Effector CD8-positive, alpha-beta T cell (primary cell): ENCODE results near the gene TUBB2A.
"Not testable (repeated sequence)": the region's sequence is repeated elsewhere in the genome, so short reads cannot be mapped to it uniquely, and the experiment has no call there.

Experiments
- DNase-seq: peaks from one replicate; lab custom pipeline; 2025; lab: John Stamatoyannopoulos, UW

TUBB2A gene

DNA sequence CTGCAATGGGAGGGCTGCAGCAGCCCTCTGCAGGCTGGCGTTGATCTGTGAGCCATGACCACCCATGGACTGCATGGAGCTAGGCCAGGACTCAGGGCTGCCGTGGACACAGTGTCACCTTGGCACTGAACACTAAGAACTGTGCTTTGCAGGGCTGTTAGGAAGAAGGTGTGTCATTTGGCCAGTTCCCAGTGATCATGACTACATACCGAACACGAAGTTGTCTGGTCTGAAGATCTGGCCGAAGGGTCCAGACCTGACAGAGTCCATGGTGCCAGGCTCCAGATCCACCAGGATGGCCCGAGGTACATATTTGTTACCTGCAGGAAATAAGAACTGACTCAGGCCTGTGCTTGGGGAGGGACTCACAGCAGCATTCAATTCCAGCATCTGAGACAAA lies 1.9 kb downstream of the TUBB2A start:
- not testable (repeated sequence) for DNase-seq

DNA sequence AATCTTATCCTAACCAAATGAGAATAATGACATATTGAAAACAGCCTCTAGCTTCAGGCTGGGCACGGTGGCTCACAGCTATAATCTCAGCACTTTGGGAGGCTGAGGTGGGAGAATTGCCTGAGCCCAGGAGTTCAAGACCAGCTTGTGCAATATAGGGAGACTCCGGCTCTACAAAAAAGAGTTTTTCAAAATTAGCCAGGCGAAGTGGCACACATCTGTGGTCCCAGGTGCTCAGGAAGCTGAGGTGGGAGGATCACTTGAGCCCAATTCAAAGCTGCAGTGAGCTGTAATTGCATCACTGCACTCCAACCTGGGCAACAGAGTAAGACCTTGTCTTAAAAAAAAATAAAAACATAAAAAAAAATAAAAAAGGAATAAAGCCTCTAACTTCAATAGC lies 4.7 kb downstream of the TUBB2A start:
- DNase-seq, result no peak

DNA sequence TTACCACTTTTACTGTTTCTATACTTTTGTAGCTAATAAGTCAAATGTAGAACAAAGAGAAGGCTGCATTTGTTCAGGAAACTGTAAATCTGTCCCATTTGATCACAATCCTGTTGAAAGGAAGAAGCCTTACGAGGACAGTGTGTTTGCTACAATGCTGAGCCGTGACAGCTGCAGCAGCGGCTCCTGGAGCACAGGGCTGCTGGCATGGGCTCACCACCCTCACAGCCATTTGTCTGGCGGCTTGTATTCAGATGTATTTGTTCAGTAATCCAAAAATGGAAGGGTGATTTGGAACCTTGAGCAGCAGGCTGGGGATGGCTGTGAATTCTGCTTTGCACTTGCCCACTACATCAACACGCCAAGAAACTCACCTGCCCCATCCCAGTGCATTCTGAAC lies 5.7 kb downstream of the TUBB2A start:
- DNase-seq, result no peak

DNA sequence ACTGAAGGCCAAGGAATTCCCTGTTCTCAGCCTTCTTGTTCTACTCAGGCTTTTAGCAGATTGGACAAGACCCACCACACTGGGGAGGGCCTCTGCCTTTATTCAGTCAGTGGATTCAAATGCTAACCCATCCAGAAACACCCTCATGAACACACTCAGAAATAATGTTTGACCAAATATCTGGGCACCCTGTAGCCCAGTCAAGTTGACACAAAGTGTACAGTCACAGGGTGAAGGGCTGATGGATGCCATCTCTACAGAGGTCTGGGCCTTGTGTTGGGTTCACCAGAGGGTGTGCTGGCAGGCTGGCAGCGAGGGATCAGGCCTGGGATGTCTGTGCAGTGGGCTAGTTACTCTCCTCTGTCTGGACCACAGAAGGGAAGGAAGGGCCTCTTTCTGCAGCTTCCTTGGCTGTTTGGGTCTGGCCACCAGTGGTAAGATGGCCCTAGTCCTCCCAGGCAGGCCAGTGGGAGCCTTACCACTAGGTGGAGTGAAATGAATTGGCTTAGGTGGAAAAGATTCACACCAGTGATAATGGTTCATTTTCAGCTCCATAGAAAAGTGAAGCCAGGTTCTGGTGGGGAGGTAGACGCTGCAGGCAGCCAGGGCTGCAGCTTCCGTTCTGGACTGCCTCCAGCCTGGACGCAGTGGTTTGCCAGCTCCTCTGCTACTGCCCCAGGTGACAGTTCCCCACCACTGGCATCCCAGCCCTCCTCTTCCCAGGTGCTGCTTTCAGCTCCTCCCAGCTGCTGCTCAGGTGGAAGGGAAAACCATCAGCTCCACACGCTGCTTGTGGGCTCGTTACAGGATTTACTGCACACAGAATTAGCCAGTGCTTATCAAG lies 9.2 kb downstream of the TUBB2A start:
- no peak for DNase-seq

DNA sequence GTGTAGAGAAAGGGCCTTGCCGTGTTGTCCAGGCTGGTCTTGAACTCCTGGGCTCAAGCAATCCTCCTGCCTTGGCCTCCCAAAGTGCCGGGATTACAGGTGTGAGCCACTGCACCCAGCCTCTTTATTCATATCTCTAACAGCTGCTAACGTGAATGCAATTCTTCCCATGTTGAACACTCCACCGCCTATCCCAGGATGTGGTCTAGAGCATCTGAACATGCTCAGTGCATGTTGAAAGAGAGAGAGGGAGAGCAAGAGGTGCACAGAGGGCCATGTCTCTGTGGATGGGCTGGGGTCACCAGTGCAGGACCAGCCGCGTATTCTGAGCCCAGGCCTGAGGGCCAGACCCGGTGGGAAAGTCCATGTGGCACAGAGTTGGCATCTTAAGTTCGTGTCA lies 12.8 kb downstream of the TUBB2A start:
- DNase-seq, result no peak

DNA sequence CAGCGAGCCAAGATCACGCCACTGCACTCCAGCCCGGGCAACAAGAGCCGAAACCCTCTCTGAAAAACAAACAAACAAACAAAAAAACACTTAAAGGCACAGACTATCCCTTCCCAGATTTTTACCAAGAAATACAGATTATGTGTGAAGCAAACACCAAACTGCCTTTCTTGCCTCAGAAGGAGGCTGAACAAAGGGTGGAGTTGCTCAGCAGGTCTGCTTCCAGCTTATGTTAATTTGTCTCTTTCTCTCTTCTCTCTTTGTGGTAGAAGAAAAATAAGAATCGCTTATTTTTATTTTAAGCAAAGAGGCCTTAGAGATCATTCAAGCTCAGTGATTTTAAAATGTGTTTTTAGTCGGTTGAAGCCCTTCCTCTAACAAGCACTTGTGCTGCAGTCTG lies 14.2 kb downstream of the TUBB2A start:
- no peak for DNase-seq

DNA sequence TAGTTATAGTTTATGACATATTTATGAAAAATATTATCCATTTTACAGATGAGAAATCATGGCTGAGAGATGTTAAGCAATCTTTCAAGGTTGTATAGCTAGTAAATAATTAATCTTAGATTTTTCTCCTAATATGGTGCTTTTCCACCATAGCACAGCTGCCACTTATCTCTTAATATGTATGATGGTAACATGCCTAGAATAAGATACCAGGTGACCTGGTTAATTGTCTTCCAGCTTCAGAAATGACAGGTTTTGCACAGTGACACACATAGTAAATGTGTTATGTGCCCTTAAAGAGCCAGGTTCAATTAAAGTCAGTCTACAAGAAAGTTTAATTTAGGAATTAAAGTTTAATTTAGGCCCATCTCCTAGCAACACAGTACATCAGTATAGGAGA lies 14.8 kb downstream of the TUBB2A start:
- no peak for DNase-seq

DNA sequence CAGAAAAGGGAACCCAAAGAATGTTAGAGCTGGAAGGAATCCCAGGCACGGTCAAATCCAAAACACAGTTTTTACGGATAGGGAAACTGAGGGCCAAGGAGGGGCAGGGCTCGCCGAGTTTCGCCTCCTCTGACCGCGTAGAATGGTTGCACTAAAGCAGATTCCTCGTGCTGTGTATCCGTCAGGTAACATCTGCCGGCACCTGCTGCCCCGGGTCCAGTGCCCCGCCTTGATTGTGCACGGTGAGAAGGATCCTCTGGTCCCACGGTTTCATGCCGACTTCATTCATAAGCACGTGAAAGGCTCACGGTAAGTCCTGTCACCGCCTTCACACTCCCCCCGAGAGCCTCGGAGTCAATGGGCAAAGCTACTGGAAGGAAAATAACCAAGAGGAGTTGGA lies 17.1 kb downstream of the TUBB2A start:
- DNase-seq, result no peak

DNA sequence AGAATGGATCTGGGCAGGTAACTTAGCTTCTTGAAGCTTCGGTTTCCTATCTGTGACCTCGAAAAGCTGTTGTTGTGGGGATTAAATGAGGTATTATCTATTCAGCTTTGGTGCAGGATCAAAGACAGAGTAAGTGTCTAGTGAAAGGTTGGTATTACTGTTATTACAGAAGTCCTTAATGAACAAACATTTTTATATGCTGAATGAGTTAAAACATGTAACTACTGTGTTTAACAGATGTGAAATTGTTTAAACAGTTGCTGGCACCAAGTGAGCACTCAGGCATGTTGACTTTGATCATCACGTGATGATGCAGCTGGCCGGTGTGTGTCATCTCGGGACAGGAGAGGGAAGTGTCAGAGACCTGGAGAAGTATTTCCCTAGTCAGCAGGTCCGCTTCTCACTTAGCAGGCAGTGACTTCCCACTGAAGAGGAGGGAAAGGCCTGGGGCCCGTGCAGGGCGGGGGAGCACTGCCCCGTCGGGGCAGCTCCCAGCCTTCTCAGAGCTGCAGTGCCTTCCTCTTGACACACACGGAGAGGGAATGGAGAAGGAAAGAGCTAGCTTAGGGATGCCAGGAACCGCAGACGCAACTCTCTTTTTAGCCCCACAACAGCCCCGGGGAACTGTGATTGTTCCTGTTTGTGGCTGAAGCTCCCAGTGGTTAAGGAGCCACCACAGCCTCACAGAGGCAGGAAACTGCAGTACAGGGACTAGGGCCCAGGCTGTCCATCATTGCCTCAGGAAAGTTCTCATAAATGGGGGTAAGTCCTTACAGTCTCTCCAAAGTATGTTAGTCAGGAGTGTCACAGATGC lies 18.0 kb downstream of the TUBB2A start:
- no peak for DNase-seq

DNA sequence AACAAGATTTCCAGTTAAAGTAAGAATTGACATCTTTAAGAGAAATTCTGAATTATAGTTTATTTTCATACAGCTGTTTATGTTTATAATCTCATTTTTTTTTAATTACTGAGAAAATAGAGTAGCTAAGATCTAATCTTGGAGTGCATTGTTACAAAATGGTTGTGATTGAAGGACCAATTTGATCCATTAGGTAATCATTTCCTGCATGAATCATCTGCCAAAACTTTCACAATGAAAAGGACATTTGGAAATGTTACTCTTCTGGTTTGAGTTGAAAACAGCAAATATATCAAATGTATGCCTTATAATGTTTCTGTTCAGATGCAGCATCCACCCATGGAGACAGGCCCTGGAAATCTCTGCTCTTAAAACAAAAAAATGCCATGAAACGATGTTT lies 19.0 kb downstream of the TUBB2A start:
- DNase-seq, result no peak

DNA sequence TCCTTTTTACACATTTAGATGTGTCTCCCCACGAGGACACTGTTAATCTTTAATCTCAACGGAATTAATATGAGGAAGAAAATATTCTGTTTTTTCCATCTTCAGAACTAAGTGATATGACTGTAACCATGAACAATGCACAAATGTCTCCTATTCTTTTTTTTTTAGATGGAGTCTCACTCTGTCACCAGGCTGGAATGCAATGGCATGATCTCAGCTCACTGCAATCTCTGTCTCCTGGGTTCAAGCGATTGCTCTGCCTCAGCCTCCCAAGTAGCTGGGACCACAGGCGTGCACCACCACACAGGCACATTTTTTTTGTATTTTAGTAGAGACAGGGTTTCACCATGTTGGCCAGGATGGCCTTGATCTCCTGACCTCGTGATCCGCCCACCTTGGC lies 19.5 kb downstream of the TUBB2A start:
- not testable (repeated sequence) for DNase-seq

DNA sequence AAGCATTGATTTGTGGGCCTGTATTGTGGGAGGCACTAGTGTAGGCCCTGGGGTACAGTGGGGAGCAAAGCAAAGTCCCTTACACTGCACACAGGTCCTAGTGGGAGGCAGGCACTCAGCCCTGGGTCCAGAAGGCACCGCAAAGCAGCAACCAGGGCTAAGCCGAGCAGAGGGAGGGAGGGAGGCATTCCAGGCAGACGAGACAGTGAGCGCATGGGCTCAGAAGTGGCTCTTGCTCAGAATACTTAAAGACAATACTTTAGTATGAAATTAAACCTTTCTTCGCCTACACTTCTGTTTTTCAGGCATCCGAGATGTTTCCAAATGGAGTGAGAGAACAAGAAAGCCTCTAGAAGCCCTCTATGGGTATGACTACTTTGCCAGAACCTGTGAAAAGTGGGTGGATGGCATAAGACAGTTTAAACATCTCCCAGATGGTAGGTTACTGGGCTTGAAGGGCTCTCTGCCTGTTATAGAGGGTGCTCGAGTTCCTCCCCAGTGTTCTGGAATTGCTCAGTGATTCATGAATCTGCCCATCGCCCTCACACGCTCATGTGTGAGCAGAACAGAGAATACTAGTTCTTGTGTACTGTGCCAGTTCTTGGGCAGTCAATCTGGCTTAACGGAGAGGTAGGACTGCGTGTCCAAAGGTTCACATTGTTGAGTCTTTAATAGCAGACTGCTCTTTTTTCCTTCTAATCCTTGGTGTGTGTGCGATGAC lies 20.1 kb downstream of the TUBB2A start:
- no peak for DNase-seq

DNA sequence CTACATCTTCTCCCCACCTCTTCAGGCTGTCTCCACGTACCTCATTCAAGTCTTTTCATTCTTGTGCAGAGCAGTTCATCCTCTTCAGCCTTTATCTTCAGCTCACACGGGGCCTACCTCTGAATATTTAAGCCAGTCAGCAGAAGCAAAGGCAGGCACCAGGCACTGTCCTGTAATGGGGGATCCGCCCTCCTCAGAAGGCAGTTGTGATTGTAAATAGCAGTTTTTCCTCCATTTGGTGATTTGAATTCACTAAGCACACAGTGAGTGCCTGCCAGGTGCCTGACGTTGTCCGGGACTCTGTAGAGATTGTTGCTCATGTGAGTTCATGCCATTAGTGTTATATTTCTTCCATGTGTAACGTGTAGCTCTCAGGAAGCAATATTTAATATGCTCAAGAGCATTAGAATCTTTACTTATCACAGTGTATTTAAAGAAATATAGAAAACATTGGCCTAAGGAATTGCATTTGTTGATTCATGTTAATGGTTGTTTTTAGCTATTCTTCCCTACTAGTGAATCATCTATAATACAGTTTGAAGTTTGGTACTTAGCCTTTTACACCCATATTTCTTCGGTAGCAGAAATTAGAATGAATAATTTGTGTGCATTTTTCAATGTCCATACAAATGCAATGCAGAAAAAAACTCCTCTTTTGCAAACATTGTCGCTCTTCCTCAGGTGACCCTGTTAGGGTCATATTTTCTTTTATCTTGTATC lies 20.9 kb downstream of the TUBB2A start:
- DNase-seq, result no peak

DNA sequence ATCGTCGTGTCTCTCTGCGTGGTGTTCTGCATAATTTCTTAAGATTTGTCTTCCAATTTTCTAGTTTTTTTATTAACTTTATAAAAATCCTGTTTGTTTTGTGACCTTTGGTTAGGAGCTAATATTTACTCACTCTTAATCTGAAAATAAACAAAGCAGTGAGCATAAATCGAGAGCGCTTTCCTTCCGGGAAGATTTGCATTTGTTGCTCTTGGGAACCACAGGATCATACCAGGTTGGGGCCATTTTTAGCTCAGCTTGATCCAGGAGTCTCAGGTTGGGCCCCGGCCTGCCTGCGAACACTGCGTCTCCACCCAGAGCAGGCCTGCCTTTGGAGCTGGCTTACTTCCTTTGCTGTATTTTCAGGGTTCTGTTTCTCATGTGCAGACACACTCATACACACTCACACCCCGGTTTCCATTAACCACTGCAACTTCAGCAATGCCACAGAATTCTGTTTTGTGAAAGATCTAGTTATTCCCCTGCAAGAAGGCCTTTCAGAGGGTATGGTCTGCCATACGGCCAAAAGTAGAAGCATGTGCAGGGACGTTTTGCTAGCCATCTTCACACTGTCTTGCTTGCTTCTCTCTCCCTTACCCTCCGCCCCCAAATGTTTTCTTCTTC lies 21.6 kb downstream of the TUBB2A start:
- DNase-seq, result no peak

DNA sequence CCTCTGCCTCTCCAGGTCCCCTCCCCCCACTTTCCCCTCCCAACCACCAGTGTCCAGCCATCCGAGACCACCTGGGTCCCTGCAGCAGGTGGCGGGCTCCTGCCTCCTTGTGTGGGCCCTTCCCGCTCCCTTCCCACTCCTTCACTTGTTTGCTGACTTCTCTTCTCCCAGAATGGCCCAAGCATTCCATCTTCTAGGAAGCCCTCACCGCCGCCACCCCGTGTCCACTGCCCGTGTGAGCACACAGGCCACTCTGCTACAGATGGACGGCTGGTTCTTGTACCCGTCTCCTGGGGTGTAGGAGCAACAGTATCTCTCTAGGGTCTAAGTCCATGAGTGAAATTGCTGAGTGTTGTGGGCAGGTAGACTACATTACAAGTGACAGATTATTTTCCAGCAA lies 23.8 kb downstream of the TUBB2A start:
- no peak for DNase-seq

DNA sequence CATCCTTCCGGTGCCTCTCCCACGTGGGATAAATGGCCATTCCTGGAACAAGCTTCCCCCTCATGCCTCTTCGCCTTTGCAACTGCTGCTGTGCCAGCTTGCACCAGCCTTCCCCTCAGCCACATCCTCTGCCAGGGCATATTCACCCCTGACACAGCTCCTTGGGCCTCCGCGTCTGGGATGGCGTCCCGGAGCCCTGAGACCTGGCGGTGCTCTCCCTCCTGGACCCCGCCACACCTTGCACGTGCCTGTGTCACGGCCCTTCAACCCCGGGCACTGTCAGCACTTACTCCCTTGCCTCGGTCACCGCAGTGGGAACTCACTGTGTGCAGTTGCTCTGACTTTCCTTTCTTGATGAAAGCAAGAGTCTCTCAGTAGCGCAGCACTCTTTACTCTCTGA lies 25.6 kb downstream of the TUBB2A start:
- no peak for DNase-seq

DNA sequence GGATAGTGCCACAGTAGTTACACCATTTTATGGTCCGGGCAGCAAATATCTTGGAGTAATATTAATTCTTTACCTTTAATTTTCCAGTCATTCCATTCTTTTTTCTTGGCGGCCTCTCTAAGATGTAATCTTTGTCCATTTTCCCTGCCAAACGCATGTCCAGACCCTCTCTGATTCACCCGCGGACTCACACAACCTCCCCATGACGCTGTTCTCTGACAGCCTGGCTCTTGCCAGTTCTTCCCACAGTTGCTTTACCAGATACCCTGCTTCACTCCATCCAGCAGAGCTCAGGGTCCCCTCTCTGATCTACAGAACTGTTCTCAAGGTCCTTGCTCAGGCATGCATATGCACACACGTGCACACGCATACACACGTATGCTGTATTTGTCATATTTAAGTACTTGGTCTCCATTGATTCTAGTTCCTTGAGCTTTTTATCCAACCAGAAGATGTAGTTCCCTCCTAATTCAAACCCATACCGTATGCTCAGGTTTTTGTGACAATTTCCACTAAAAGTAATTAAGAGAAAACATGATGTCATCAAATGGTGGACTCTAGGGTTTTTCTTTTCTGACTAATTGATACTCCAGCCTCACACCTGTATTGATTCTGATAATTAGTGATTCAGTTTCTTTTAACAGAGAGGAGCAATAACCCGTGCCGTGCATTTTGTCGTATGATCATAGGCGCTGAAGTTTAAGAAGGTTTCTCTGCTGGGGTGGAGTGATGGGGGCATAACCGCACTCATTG lies 28.8 kb downstream of the TUBB2A start:
- DNase-seq, result no peak

DNA sequence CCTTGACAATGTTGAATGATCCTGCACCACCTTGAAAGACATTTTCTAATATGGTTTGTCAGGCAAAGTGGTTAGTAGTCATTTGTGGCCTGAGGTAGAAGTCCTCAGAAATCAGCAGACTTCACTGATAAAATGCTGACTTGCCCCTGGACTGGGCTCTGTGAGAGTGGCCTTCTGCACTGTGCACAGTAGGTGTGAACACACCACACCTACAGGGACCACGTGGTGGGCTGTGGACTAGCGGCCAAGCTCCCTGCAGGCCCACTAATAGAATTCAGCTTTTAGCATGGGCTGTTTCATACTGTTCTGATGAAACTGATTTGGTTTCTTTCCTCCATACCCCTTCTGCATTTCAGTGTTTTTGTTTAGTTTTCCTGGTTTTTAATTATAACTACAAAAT lies 31.5 kb downstream of the TUBB2A start:
- no peak for DNase-seq

DNA sequence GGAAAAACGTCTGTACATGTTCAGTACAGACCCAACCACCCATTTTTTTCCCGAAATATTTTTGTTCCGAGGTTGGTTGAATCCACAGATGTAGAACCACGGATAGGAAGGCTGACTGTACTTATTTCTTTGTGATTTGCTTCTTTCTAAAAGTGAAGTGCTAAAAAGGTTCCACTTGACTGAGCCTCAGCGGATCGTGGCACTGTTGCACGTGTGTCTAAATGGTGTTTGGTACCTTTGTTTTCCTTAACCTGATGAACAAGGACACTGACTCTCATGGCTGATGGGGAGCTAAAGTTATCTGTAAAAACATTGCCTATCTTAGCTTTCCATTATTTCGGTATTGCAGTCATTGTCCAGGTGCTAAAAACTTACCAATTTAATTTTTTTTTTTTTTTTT lies 32.7 kb downstream of the TUBB2A start:
- DNase-seq, result no peak

DNA sequence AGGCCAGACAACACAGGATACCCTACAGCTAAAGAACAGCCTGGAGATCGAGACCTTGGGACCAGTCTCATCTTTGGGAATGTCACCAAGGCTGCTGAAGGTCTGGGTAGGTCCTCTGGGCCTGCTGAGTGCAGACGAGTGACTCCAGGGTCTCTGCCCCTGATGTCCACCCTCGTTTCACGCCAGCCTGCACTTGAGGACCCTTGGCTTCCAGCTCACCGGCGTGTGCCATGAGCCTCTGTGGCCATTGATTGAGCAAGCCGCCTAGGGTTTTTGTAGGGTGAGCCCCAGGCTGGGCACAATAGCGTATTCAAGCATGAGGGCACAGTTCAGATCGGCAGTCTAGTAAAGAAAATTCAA lies 34.5 kb downstream of the TUBB2A start:
- DNase-seq, result no peak

DNA sequence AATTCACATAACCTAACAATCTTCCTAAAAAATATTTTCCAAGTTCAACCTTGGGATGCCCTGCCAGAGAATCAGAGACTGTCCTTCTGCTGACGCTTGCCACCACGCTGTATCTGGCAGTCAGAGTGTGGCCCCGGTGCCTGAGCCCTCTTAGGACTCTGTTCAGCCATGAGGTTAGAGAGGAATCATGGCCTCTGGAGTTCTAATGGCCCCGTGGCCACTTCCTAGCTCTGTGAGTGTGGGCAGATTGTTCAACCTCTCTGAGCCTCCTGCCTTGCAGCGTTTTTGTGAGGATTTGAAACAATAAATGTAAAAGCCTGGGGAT lies 36.6 kb downstream of the TUBB2A start:
- DNase-seq, result no peak
